Measurements from ENCODE around the gene UMAD1.

UMAD1 gene

DNA sequence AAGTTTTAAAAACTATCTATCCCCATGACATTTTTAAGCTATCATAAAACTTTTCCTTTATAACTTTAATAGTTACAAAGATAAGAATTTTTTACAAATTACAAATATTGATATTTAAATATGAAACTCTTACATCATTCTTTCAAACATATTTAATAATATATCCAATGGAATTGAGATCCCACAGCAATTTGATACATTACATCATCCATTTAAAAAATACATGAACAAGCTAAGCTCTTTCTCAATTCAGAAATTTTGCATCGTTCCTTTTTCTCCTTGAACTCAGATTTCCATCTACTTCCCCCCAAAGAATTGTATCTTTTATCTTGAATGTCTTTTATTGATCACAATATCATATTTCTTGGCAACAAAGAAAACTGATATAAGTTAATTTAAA lies 209.6 kb downstream of the UMAD1 start:
- no peaks in the 10 kb centered on the region for H3K27me3 ChIP-seq (replicated peaks)
- DNase-seq: no peak
- in situ Hi-C loops (cut with HindIII; ENCODE audit: low pct_ligation_motif_present, low sequenced_read_pairs): no loop called here
- no peaks in the 10 kb centered on the region for H3K36me3 ChIP-seq (replicated peaks)
- TF ChIP-seq, protein P1, sequence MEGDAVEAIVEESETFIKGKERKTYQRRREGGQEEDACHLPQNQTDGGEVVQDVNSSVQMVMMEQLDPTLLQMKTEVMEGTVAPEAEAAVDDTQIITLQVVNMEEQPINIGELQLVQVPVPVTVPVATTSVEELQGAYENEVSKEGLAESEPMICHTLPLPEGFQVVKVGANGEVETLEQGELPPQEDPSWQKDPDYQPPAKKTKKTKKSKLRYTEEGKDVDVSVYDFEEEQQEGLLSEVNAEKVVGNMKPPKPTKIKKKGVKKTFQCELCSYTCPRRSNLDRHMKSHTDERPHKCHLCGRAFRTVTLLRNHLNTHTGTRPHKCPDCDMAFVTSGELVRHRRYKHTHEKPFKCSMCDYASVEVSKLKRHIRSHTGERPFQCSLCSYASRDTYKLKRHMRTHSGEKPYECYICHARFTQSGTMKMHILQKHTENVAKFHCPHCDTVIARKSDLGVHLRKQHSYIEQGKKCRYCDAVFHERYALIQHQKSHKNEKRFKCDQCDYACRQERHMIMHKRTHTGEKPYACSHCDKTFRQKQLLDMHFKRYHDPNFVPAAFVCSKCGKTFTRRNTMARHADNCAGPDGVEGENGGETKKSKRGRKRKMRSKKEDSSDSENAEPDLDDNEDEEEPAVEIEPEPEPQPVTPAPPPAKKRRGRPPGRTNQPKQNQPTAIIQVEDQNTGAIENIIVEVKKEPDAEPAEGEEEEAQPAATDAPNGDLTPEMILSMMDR (IDR thresholded peaks at IDR 0.05; ENCODE audit: low read depth, low read length, missing control alignments): no peak
- H3K27ac ChIP-seq: no peak overlapping the region
- H3K4me3 ChIP-seq (ENCODE audit: low read depth, low read length): no peak overlapping the region

DNA sequence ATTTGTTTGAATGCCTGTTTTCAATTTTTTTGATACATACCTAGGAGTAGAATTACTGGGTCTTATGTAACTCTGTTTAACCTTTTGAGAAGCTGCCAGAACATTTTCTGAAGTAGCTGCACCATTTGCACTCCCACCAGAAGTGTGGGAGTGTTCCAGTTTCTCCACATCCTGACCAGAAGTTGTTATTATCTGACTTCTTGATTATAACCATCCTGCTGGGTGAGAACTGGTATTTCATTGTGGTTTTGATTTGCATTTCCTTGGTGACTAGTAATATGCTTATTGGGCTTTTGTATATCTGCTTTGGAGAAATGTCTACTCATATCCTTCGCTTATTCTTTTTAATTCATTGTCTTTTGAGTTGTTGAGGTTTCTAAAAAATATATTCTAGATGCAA lies 210.8 kb downstream of the UMAD1 start:
- H3K27me3 ChIP-seq (replicated peaks): no peaks in the 10 kb centered on the region
- no peak overlapping the region for H3K27ac ChIP-seq
- TF ChIP-seq, protein P1 (IDR thresholded peaks at IDR 0.05; ENCODE audit: low read depth, low read length, missing control alignments): no peak
- H3K36me3 ChIP-seq (replicated peaks): no peaks in the 10 kb centered on the region
- in situ Hi-C loops (cut with HindIII; ENCODE audit: low pct_ligation_motif_present, low sequenced_read_pairs): no loop called here
- no peak overlapping the region for H3K4me3 ChIP-seq (ENCODE audit: low read depth, low read length)
- DNase-seq: no peak

DNA sequence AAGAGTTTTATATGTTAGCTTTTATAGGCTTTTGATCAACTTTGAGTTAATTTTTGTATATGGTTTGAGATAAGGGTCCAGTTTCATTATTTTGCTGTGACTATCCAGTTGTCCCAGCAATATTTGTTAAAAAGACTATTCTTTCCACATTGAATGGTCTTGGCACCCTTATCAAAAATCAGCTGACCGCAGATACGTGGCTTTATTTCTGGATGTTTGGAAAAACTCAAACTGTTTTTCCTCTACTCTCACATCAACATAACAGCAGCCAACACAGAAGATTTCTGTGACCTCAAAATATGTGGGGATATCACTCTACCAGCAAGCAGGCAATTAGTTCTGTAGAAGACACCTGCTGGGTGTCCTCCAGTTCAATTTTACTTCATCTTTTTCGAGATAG lies 211.4 kb downstream of the UMAD1 start:
- Histone ChIP-seq H3K27me3 (replicated peaks) (no peaks in the 10 kb centered on the region), H3K27ac (no peak overlapping the region), H3K36me3 (replicated peaks) (no peaks in the 10 kb centered on the region), H3K4me3 (ENCODE audit: low read depth, low read length) (no peak overlapping the region)
- in situ Hi-C loops (cut with HindIII; ENCODE audit: low pct_ligation_motif_present, low sequenced_read_pairs): no loop called here
- TF ChIP-seq, protein P1 (IDR thresholded peaks at IDR 0.05; ENCODE audit: low read depth, low read length, missing control alignments): no peak
- no peak for DNase-seq

DNA sequence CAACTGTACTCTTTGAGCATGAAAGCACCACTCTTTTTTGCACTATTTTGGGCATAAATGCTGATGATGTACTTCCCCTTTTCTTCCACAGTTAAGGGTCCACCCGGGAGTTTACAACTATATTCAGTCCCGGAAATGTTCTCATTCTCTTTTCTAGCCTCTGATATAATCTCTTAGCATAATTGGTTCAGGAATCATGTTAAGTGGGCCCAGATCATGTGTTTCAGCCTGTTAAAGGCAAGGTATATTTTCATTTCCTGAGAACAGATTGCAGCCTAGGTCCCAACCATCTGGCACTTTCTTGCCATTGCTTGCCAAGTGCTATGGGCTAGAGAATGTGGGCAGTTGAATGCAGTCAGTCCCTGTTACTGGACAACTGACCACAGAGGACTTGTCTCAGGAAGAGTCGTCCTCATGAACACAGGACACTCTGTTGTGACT lies 216.6 kb downstream of the UMAD1 start:
- TF ChIP-seq, protein P1 (IDR thresholded peaks at IDR 0.05; ENCODE audit: low read depth, low read length, missing control alignments): no peak
- no peak for DNase-seq
- Histone ChIP-seq H3K27me3 (replicated peaks) (no peaks in the 10 kb centered on the region), H3K36me3 (replicated peaks) (no peaks in the 10 kb centered on the region), H3K27ac (no peak overlapping the region), H3K4me3 (ENCODE audit: low read depth, low read length) (no peak overlapping the region)
- in situ Hi-C loops (cut with HindIII; ENCODE audit: low pct_ligation_motif_present, low sequenced_read_pairs): no loop called here

DNA sequence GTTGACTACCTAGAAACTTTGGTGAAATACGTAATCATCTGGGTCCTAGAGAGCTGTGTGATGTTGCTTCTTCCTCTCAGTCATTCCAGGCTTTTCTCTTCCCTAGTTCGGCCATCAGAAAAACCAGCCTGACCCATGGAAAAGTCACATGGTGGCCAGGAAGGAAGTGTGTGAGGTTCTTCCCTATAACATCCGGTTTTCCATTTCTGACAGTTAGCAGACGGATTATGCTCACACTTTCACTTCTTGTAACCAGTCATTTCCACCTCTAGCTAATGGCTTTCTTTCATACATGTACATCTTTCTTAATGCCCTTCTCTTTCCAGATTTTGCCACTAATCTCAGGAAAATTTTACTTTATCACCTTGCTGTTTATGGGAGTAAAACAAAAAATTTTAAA lies 218.0 kb downstream of the UMAD1 start:
- H3K4me3 ChIP-seq (ENCODE audit: low read depth, low read length): no peak overlapping the region
- in situ Hi-C loops (cut with HindIII; ENCODE audit: low pct_ligation_motif_present, low sequenced_read_pairs): no loop called here
- H3K27ac ChIP-seq: no peak overlapping the region
- TF ChIP-seq, protein P1 (IDR thresholded peaks at IDR 0.05; ENCODE audit: low read depth, low read length, missing control alignments): no peak
- H3K36me3 ChIP-seq (replicated peaks): no peaks in the 10 kb centered on the region
- no peaks in the 10 kb centered on the region for H3K27me3 ChIP-seq (replicated peaks)
- DNase-seq: no peak

DNA sequence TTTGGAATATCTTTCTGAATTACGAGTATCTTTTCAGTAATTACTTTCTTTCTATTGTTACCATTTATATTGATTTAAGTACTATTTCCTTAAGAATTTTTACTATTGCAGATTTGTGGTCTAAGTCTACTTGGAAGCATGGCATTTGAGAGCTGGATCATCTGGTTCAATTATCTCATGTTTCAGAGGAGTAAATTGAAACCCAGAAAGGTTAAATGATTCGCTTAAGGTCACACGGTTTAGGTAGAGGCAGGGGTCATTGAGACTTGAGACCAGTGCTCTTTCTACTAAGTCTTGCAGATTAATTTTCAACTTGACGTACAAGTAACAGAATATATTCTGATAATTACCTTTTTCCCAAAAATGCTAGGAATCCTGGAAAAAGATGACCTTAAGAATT lies 218.9 kb downstream of the UMAD1 start:
- Histone ChIP-seq H3K27me3 (replicated peaks) (no peaks in the 10 kb centered on the region), H3K36me3 (replicated peaks) (no peaks in the 10 kb centered on the region), H3K27ac (no peak overlapping the region), H3K4me3 (ENCODE audit: low read depth, low read length) (no peak overlapping the region)
- no peak for DNase-seq
- in situ Hi-C loops (cut with HindIII; ENCODE audit: low pct_ligation_motif_present, low sequenced_read_pairs): no loop called here
- TF ChIP-seq, protein P1 (IDR thresholded peaks at IDR 0.05; ENCODE audit: low read depth, low read length, missing control alignments): no peak
